ENCODE data around the gene TMEM39A. TPM values are rescaled to one million over a fixed set of nuclear protein-coding genes. Genes with fewer than 3 reads are reported as not detected.

Gene TMEM39A
- total RNA-seq, 1 experiment from 2014 or later: 40.2 TPM

- CTCF ChIA-PET: no interaction called here
These were observed 60.6 kb downstream of the TMEM39A start for GRCh38 chr3:119402791-119403190.

More at GRCh38 chr3:119402791-119403190, 60.6 kb downstream of the TMEM39A start:
- POLR2A ChIA-PET: no interaction called here
- H3K9ac ChIP-seq (ENCODE audit: low read length): no peak overlapping the region
- H3K36me3 ChIP-seq (ENCODE audit: control insufficient read depth in 1 of 2, insufficient read depth in 2 of 2, low read length in 2 of 2): no peaks in the 10 kb centered on the region
- intact Hi-C loops (cut with micrococcal nuclease): no loop called here
- H3K4me1 ChIP-seq (ENCODE audit: control insufficient read depth in 1 of 2, insufficient read depth in 2 of 2, low read length in 2 of 2): no peaks in the 10 kb centered on the region
- RAD21 ChIA-PET (ENCODE audit: low non-redundant PET in 1 of 2, low total read pairs in 2 of 2, uncharacterized antibody in 2 of 2, unreplicated experiment in 2 of 2): no interaction called here
- H3K9me3 ChIP-seq (ENCODE audit: control insufficient read depth in 1 of 2, insufficient read depth in 1 of 2, low read depth in 1 of 2, low read length in 2 of 2): no peaks in the 10 kb centered on the region
- no peaks in the 10 kb centered on the region for H3K79me2 ChIP-seq (ENCODE audit: insufficient read depth, low read length)
- no peak overlapping the region for H3K4me3 ChIP-seq (replicated peaks in 1 of 2; ENCODE audit: low read depth in 1 of 2, low read length in 2 of 2)
- H3K27me3 ChIP-seq (ENCODE audit: insufficient read depth, low read length): no peaks in the 10 kb centered on the region
- BruUV-seq (replicated peaks): no TSS peak
- DNase-seq (ENCODE audit: low read depth, low spot score) (no peak), ATAC-seq (no peak)
- H2AFZ ChIP-seq (ENCODE audit: low read depth, low read length, poor library complexity, severe bottlenecking): no peak overlapping the region
- H3K9me2 ChIP-seq (ENCODE audit: insufficient read depth): no peaks in the 10 kb centered on the region
- no peak overlapping the region for H3K4me2 ChIP-seq (ENCODE audit: low read length)
- TF ChIP-seq POLR2AphosphoS5 (IDR thresholded peaks at IDR 0.05; ENCODE audit: low read depth, low read length) (no peak), MAX (IDR thresholded peaks at IDR 0.05) (no peak), CBX3 (IDR thresholded peaks at IDR 0.05; ENCODE audit: low read depth) (no peak), POLR2A (IDR thresholded peaks at IDR 0.05; ENCODE audit: borderline replicate concordance, extremely low read depth, insufficient read depth, insufficient read length) (no peak), EZH2 (IDR thresholded peaks at IDR 0.05) (no peak), JUND (IDR thresholded peaks at IDR 0.05) (no peak), ZBTB33 (IDR thresholded peaks at IDR 0.05; ENCODE audit: extremely low read depth, insufficient replicate concordance, low read length) (no peak), CEBPB (IDR thresholded peaks at IDR 0.05; ENCODE audit: low read depth) (no peak), TCF7L2 (IDR thresholded peaks at IDR 0.05; ENCODE audit: borderline replicate concordance, extremely low read depth, insufficient read depth, insufficient read length) (no peak)
- no peaks in the 10 kb centered on the region for H4K20me1 ChIP-seq (ENCODE audit: insufficient read depth)
- no peak overlapping the region for H3K27ac ChIP-seq (ENCODE audit: low read depth, low read length)
